Measurements from ENCODE around the gene RXFP4. TPM values are rescaled to one million over a fixed set of nuclear protein-coding genes. Genes with fewer than 3 reads are reported as not detected.
"Not testable (repeated sequence)": the region's sequence is repeated elsewhere in the genome, so short reads cannot be mapped to it uniquely, and the experiment has no call there.

RXFP4 gene
- total RNA-seq, 1 donor from 2014 or later: 6.3 TPM

GRCh38 chr1:155930725-155931124 lies 10.7 kb upstream of the RXFP4 start:
- not testable (repeated sequence) for DNase-seq (ENCODE audit: low spot score)

GRCh38 chr1:155931332-155932038 lies 10.0 kb upstream of the RXFP4 start:
- no peak for DNase-seq (ENCODE audit: low spot score)

DNA sequence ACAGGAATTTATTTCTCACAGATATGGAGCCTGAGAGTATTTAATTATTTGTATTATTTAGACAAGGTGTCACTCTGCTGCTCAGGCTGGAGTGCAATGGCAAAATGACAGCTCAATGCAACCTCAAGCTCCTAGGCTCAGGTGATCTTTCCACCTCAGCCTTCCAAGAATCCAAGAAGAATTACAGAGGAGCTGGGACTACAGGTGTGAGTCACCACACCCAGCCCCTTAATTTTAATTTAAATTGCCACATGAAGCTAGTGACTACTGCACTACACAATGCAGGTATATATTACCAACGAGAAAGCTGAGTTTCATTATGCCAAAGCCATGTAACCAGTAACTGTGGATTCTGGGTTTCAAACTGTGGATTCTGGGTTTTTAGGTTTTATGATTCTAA lies 9.4 kb upstream of the RXFP4 start:
- no peak for DNase-seq (ENCODE audit: low spot score)

DNA sequence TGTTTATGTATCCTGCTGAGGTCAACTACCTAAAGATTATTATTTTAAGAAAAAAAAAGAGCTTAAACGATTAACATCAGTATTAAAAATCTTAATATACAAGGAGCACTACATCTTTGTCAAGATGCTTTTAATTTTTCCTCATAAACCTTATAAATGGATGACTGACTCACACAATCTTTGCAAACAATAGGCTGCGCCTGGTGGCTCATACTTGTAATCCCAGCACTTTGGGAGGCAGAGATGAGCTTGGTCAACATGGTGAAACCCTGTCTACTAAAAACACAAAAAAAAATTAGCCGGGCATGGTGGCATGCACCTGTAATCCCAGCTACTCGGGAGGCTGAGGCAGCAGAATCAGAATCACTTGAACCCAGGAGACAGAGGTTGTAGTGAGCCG lies 9.0 kb upstream of the RXFP4 start:
- DNase-seq (ENCODE audit: low spot score): no peak

DNA sequence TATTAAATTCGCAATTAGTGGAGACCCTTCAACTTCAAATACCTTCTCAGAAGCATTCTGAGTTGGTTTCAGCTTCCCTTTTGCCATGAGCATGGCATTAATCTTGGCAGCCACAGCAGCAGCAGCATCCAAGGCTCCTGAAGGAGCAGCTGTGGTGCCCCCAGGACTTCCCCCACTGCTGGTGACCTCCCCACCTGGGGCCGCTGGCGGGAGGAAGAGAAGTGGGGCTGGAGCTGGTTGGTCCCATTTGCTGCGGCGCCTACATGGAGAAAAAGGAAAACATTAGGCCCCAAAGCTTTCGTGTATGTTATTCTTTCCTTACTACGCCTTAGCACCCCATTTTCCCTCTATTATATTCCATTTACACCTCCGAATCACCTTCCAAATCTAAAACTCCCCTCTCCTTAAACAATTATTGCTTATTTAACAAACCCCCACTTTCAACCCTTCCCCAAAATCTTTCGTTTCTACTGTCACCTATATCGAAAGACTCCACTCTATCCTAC lies 7.8 kb upstream of the RXFP4 start:
- no peak for DNase-seq (ENCODE audit: low spot score)

DNA sequence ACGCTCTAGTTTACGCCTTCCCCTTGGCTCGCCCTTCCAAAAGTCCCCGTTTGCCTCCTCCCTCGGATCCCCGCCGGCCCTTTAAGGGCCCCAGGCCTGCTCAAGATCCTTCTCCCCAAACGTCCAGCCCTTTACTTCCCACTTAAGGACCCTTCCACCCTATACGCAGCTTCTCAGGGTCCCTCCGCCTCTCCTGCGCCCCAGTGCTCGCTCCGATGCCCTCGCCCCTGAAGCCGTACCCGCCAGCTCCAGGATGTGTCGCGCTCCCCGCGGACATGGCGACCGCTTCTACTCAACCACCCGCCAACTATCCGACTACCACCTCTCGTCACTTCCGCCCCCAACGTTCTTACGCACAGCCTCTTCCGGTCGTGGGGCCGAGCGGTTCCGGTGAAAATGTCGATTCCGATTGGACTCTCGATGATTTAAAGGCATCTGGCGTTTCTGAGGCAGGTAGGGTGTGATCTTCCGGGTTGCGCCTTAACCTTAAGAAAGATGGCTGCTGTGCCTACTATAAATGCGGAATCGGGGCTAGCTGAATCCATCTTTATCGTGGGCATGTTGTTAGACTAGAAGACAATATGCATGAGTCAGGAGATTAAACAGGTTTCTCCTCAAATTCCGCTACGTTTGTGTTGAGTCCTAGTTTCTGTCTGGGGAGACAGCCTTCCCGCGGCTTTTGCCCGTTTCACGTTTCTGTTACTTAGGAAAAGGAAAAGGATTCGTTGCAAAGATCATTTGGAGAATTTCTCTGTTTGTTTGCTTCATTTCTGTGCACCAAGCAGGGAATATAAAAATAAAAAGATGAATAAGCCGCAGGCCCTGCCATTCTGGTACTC lies 7.1 kb upstream of the RXFP4 start, which contains the start of gene KHDC4:
TSS of gene KHDC4 (minus strand) at position 317 of the 839 bp plus-strand sequence. CDS start at position 277, 40 bp downstream.
- DNase-seq (ENCODE audit: low spot score): peak; percentile 100

DNA sequence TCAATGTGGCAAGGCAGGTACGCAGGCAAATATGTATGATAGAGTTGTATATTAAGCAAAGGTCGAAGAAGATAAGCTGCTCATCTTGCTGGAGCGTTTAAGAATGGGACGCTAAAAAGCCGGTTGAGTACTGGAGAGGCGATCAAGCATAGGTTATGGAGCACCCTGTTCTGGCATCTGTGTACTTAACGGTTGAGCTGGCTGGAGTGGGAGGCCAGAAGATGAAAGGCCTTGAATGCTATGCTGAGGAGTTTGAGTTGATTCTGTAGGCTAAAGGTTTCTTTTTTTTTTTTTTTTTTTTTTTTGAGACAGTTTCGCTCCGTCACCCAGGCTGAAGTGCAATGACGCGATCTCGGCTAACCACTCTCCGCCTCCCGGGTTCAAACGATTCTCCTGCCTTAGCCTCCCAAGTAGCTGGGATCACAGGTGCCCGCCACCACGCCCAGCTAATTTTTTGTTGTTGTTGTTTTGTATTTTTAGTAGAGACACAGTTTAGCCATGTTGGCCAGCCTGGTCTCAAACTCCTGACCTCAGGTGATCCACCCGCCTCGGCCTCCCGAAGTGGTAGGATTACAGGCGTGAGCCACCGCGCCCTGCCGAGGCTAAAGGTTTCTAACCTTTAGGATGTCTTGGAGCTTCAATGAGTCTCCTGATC lies 6.4 kb upstream of the RXFP4 start:
- no peak for DNase-seq (ENCODE audit: low spot score)

- DNase-seq (ENCODE audit: low spot score): peak; percentile 82
Observed at GRCh38 chr1:155938220-155938627, 3.2 kb upstream of the RXFP4 start.

- DNase-seq (ENCODE audit: low spot score): peak; percentile 67
Observed at GRCh38 chr1:155940482-155940992, 901 bp upstream of the RXFP4 start.

- DNase-seq (ENCODE audit: low spot score): no peak
Observed at GRCh38 chr1:155941845-155942531, 550 bp downstream of the RXFP4 start.

DNA sequence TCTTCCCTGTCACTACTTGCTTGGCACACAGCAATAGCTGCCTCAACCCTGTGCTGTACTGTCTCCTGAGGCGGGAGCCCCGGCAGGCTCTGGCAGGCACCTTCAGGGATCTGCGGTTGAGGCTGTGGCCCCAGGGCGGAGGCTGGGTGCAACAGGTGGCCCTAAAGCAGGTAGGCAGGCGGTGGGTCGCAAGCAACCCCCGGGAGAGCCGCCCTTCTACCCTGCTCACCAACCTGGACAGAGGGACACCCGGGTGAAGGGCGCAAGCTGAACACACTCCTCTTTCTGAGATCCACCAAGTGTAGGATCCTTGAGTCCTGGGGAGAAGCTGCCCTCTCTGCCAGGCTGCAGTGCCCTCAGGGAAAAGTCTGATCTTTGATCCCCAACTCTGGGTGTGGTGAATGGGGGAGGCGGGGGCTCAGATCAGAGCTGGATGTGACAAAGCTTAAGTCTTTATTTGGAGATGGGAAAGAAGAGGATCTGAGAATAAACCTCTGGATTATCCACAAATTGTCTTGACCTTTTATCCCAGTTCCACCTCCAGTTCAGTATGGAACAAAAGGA lies 1.2 kb downstream of the RXFP4 start:
- no peak for DNase-seq (ENCODE audit: low spot score)

- no peak for DNase-seq (ENCODE audit: low spot score)
Observed at GRCh38 chr1:155944444-155944799, 3.0 kb downstream of the RXFP4 start.

- DNase-seq (ENCODE audit: low spot score): no peak
Observed at GRCh38 chr1:155946633-155947219, 5.3 kb downstream of the RXFP4 start.

GRCh38 chr1:155947292-155947691 lies 5.9 kb downstream of the RXFP4 start:
- DNase-seq (ENCODE audit: low spot score): no peak

GRCh38 chr1:155947741-155948140 lies 6.3 kb downstream of the RXFP4 start:
- no peak for DNase-seq (ENCODE audit: low spot score)

GRCh38 chr1:155950829-155951228 lies 9.4 kb downstream of the RXFP4 start:
- no peak for DNase-seq (ENCODE audit: low spot score)

DNA sequence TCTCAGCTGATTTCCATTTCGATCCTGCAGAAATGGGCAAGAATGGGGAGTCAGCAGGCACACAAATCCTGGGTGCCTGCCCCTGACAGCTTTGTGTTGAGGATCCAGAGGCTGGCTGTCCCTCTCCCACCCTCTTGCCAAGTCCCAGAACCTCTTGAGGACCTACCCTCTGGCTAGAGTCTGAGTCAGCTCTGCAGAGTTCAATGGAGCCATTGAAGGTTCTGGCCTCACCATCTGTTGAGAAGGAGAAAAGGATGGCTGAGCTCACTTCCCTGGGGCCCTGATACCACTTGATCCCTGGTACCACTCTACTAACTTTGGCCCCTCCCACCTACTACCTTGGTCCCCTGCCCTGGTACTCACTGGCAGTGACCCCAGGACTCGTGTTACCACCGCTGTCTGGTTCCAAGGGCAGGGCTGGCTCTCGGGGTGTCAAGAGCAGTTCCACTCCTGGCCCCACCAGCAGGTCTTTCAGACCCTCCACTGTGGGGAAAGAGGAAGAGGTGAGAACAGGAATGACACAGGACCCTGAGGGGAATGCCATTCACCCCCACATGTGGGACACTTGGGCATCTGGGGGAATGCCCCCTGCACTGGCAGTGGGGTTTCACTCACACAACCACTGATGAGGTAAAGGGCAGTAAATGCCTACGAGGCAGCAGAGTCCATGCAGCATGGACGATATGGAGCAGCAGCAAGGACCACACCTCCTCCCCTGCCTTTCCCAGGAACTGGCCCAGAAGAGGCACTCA lies 10.5 kb downstream of the RXFP4 start:
- DNase-seq (ENCODE audit: low spot score): no peak

- DNase-seq (ENCODE audit: low spot score): no peak
Observed at GRCh38 chr1:155952505-155952890, 11.1 kb downstream of the RXFP4 start.

GRCh38 chr1:155954645-155955044 lies 13.2 kb downstream of the RXFP4 start:
- no peak for DNase-seq (ENCODE audit: low spot score)

DNA sequence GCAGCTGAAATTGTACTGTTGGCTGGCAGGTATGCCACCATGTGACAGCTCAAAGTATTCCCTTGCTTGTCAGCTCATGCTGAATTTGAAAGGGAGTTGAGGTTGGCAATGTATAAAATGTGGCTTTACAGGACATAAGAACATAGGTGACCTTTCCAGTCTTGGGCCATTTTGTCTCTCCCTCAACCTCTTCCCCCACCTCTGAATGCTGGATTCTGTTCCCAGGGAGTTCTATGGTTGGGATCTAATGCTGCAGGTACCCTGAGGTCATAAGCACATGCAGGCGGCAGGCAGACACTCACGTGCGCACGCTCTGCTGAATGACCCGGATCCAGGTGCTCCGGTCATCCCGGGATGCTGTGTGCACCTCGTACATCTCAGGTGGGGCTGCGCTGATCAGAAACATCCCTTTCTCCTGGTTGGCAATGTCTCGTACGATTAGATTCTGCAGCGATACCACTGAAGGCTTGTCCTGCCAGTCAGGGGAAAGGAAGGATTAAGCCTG lies 16.0 kb downstream of the RXFP4 start:
- DNase-seq (ENCODE audit: low spot score): no peak

Data from umbilical cord (tissue), 2 donors.